ENCODE data around the gene FNDC3B.

Gene FNDC3B

DNA sequence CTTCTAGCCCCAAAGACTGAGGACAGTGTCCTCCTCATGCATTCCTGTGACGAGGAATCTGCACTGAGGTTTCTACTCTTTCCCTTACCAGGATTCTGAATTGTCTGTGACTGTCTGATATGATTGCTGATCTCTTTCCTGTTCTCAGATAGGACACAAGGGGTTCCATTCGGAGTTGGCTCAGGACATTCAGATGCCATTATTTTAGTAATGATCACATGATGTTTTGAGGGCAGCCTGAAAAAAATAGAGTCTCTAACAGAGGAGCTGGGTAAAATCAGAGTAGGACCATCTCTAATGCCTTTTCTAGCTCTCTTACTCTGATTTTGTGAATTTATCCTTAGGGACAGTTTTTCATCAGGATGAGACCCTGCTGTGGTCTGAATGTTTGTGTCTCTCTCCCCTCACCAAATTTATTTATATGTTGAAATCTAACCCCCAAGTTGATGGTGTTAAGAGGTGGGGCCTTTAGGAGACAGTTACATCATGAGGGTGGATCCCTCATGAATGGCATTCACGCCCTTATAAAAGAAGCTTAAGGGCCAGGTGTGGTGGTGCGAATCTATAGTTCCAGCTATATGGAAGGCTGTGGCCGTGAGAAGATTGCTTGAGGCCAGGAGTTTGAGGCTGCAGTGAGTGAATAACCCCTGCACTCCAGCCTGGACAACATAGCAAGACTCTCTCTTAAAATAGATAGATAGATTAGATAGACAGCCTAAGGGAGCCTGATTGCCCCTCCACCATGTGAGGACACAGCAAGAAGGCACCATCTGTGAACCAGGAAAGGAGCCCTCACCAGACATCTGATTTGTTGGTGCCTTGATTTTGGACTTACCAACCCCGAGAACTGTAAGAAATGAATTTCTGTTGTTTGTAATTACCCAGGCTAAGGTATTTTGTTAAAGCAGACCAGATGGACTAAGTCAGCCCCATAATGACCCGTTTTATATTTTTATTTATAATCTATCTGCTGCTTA is 24.4 kb downstream of the FNDC3B start:
- H3K79me2 ChIP-seq (ENCODE audit: insufficient read depth, low read length) = peaks cover 33% of the 10 kb centered on the region; the same call in 1 of the 2 replicates
- no peak overlapping the region for H3K4me2 ChIP-seq (ENCODE audit: low read depth, low read length, poor library complexity, severe bottlenecking)
- peaks cover 8% of the 10 kb centered on the region for H3K4me1 ChIP-seq (ENCODE audit: insufficient read depth, low read length, poor library complexity, severe bottlenecking)
- TF ChIP-seq EZH2phosphoT487 (IDR thresholded peaks at IDR 0.05; ENCODE audit: borderline replicate concordance) = no peak
- TF ChIP-seq, protein P1, sequence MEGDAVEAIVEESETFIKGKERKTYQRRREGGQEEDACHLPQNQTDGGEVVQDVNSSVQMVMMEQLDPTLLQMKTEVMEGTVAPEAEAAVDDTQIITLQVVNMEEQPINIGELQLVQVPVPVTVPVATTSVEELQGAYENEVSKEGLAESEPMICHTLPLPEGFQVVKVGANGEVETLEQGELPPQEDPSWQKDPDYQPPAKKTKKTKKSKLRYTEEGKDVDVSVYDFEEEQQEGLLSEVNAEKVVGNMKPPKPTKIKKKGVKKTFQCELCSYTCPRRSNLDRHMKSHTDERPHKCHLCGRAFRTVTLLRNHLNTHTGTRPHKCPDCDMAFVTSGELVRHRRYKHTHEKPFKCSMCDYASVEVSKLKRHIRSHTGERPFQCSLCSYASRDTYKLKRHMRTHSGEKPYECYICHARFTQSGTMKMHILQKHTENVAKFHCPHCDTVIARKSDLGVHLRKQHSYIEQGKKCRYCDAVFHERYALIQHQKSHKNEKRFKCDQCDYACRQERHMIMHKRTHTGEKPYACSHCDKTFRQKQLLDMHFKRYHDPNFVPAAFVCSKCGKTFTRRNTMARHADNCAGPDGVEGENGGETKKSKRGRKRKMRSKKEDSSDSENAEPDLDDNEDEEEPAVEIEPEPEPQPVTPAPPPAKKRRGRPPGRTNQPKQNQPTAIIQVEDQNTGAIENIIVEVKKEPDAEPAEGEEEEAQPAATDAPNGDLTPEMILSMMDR (conservative IDR thresholded peaks at IDR 0.05; ENCODE audit: low read length) = no peak
- H3F3A ChIP-seq (ENCODE audit: low read depth) = no peaks in the 10 kb centered on the region
- no peaks in the 10 kb centered on the region for H3K36me3 ChIP-seq (ENCODE audit: insufficient read depth, low read length)
- no peak overlapping the region for H3K9ac ChIP-seq (ENCODE audit: low read depth, low read length, poor library complexity, severe bottlenecking)
- H3K9me2 ChIP-seq (replicated peaks; ENCODE audit: low read depth, low read length) = no peaks in the 10 kb centered on the region
- H4K20me1 ChIP-seq (ENCODE audit: insufficient read depth, low read length, poor library complexity, severe bottlenecking) = no peaks in the 10 kb centered on the region
- H3K9me3 ChIP-seq (ENCODE audit: insufficient read depth, low read depth, low read length) = no peaks in the 10 kb centered on the region; the same call in 1 of the 2 replicates
- no peaks in the 10 kb centered on the region for H3K27me3 ChIP-seq (ENCODE audit: insufficient read depth, low read length, poor library complexity, severe bottlenecking)
- no peak overlapping the region for H3K4me3 ChIP-seq (ENCODE audit: low read length, poor library complexity, severe bottlenecking)
- H2AFZ ChIP-seq (ENCODE audit: low read length) = no peak overlapping the region

DNA sequence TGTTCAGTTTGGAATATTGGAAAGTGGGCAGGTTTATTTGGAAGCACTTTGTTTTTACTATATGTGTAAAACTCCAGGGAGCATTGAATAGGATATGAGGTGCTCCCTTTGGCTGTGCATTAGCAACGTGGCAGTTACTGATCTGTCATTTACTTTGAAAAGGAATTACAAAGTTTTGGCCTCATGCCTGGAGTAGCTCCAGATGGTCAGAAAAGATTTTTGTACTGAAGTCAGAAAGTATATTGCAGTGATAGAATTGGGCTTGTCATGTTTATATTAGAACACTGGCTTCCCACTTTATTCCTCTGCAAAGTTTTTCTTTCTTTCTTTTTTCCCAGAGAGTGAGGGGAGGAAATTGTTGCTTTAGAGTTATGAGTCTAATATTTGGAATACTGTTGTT is 26.1 kb downstream of the FNDC3B start:
- Histone ChIP-seq H3F3A (ENCODE audit: low read depth) (no peaks in the 10 kb centered on the region), H3K27me3 (ENCODE audit: insufficient read depth, low read length, poor library complexity, severe bottlenecking) (no peaks in the 10 kb centered on the region), H4K20me1 (ENCODE audit: insufficient read depth, low read length, poor library complexity, severe bottlenecking) (no peaks in the 10 kb centered on the region), H2AFZ (ENCODE audit: low read length) (no peak overlapping the region), H3K4me2 (ENCODE audit: low read depth, low read length, poor library complexity, severe bottlenecking) (no peak overlapping the region), H3K9me2 (replicated peaks; ENCODE audit: low read depth, low read length) (no peaks in the 10 kb centered on the region), H3K36me3 (ENCODE audit: insufficient read depth, low read length) (no peaks in the 10 kb centered on the region), H3K9me3 (ENCODE audit: insufficient read depth, low read depth, low read length) (no peaks in the 10 kb centered on the region; the same call in 1 of the 2 replicates), H3K4me3 (ENCODE audit: low read length, poor library complexity, severe bottlenecking) (no peak overlapping the region), H3K9ac (ENCODE audit: low read depth, low read length, poor library complexity, severe bottlenecking) (no peak overlapping the region), H3K79me2 (ENCODE audit: insufficient read depth, low read length) (peaks cover 36% of the 10 kb centered on the region; the same call in 1 of the 2 replicates), H3K4me1 (ENCODE audit: insufficient read depth, low read length, poor library complexity, severe bottlenecking) (peaks cover 8% of the 10 kb centered on the region)
- no peak for TF ChIP-seq EZH2phosphoT487 (IDR thresholded peaks at IDR 0.05; ENCODE audit: borderline replicate concordance)
- TF ChIP-seq, protein P1 (conservative IDR thresholded peaks at IDR 0.05; ENCODE audit: low read length) = no peak

DNA sequence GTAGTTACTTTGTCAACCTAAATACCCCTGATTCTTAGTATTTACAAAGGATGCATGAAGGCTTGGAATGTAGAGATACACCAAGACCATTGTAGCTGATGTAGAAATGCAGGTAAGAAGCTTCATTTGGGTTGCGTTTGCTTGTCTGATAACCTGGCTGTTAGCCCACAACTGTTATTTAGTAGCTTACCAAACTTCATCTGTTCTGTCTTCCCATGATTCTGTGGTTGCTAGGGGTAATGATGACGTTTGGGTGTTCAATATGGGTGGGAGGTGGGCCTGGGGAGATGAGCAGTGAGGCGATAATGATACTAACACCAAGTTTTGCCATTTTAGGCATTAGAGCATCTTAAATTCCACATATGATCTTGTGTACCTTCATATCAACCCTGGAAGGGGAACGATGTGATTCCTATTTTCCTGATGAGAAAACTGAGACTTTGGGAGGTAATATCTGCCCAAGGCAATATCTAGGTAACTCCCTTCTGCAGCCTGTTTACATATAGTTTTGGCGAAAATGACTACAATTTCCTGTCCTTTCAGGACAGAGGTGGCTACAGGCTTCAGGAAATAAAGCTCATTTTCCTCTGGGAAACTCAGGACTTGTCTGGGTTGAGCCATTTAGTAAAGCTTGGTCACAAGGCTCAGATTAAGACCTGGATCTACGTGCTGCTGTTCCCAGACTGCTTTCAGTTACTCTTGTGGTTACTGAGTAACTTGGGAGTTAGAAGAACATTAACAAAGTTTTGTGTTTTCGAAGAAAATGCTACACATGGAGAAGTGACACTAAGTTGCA is 26.8 kb downstream of the FNDC3B start:
- Histone ChIP-seq H3K79me2 (ENCODE audit: insufficient read depth, low read length) (peaks cover 38% of the 10 kb centered on the region; the same call in 1 of the 2 replicates), H3K9me2 (replicated peaks; ENCODE audit: low read depth, low read length) (no peaks in the 10 kb centered on the region), H2AFZ (ENCODE audit: low read length) (no peak overlapping the region), H3K9ac (ENCODE audit: low read depth, low read length, poor library complexity, severe bottlenecking) (no peak overlapping the region), H3K4me3 (ENCODE audit: low read length, poor library complexity, severe bottlenecking) (no peak overlapping the region), H3K27me3 (ENCODE audit: insufficient read depth, low read length, poor library complexity, severe bottlenecking) (no peaks in the 10 kb centered on the region), H3K4me2 (ENCODE audit: low read depth, low read length, poor library complexity, severe bottlenecking) (no peak overlapping the region), H3K9me3 (ENCODE audit: insufficient read depth, low read depth, low read length) (no peaks in the 10 kb centered on the region; the same call in 1 of the 2 replicates), H3K4me1 (ENCODE audit: insufficient read depth, low read length, poor library complexity, severe bottlenecking) (peaks cover 8% of the 10 kb centered on the region), H4K20me1 (ENCODE audit: insufficient read depth, low read length, poor library complexity, severe bottlenecking) (no peaks in the 10 kb centered on the region), H3K36me3 (ENCODE audit: insufficient read depth, low read length) (no peaks in the 10 kb centered on the region), H3F3A (ENCODE audit: low read depth) (no peaks in the 10 kb centered on the region)
- no peak for TF ChIP-seq EZH2phosphoT487 (IDR thresholded peaks at IDR 0.05; ENCODE audit: borderline replicate concordance)
- TF ChIP-seq, protein P1 (conservative IDR thresholded peaks at IDR 0.05; ENCODE audit: low read length) = no peak

Data from Loucy (cell line).